ENCODE measurements around the gene TMEM81.
A peak's percentile ranks its signal among the peaks of the same experiment; 100 is the strongest.

The TMEM81 gene

GRCh38 chr1:205084360-205084759 is at the start of gene TMEM81:
TMEM81 (minus strand) TSS chr1:205084460; CDS start chr1:205084320, 140 bp downstream.
- DNase-seq = no peak

GRCh38 chr1:205133287-205133686 is 49.0 kb upstream of the TMEM81 start:
- no peak for DNase-seq

GRCh38 chr1:205129447-205130029 is 45.3 kb upstream of the TMEM81 start:
- no peak for DNase-seq

- no peak for DNase-seq
These were observed 43.8 kb upstream of the TMEM81 start for GRCh38 chr1:205128050-205128449.

- no peak for DNase-seq
These were observed 43.4 kb upstream of the TMEM81 start for GRCh38 chr1:205127646-205128045.

GRCh38 chr1:205124726-205125125 is 40.5 kb upstream of the TMEM81 start:
- DNase-seq = no peak

GRCh38 chr1:205122489-205122882 is 38.2 kb upstream of the TMEM81 start:
- DNase-seq = no peak

GRCh38 chr1:205121660-205122488 is 37.6 kb upstream of the TMEM81 start, which contains the start of gene RBBP5:
RBBP5 (minus strand) TSS chr1:205121978; CDS start chr1:205121873, 105 bp downstream.
- DNase-seq = peak; percentile 97

GRCh38 chr1:205118752-205119151 is 34.5 kb upstream of the TMEM81 start:
- DNase-seq = peak; percentile 57

GRCh38 chr1:205111354-205111753 is 27.1 kb upstream of the TMEM81 start:
- DNase-seq = no peak

- no peak for DNase-seq
These were observed 25.5 kb upstream of the TMEM81 start for GRCh38 chr1:205109711-205110110.

GRCh38 chr1:205109269-205109668 is 25.0 kb upstream of the TMEM81 start:
- DNase-seq = no peak

GRCh38 chr1:205108464-205108863 is 24.2 kb upstream of the TMEM81 start:
- DNase-seq = no peak

GRCh38 chr1:205107327-205107726 is 23.1 kb upstream of the TMEM81 start:
- no peak for DNase-seq

- DNase-seq = no peak
These were observed 18.1 kb upstream of the TMEM81 start for GRCh38 chr1:205102404-205102803.

- no peak for DNase-seq
These were observed 14.0 kb upstream of the TMEM81 start for GRCh38 chr1:205098242-205098641.

- DNase-seq = no peak
These were observed 11.2 kb upstream of the TMEM81 start for GRCh38 chr1:205095422-205095821.

GRCh38 chr1:205091043-205091740 is 6.9 kb upstream of the TMEM81 start:
- DNase-seq = no peak

- no peak for DNase-seq
These were observed 4.1 kb upstream of the TMEM81 start for GRCh38 chr1:205088341-205088740.

- DNase-seq = no peak
These were observed 1.8 kb downstream of the TMEM81 start for GRCh38 chr1:205082431-205082830.

GRCh38 chr1:205077934-205078311 is 6.3 kb downstream of the TMEM81 start:
- DNase-seq = no peak

- DNase-seq = no peak
These were observed 6.9 kb downstream of the TMEM81 start for GRCh38 chr1:205077158-205077933.

GRCh38 chr1:205076245-205076761 is 8.0 kb downstream of the TMEM81 start:
- peak; percentile 33 for DNase-seq
